A204.1 (cell line): ENCODE measurements around the gene INPP5A.

Experiments used
- FAIRE-seq: peaks from 2 replicates; lab custom pipeline; 2012; peaks lifted over from hg19 to GRCh38; lab: Jason Lieb, UNC

The INPP5A gene

DNA sequence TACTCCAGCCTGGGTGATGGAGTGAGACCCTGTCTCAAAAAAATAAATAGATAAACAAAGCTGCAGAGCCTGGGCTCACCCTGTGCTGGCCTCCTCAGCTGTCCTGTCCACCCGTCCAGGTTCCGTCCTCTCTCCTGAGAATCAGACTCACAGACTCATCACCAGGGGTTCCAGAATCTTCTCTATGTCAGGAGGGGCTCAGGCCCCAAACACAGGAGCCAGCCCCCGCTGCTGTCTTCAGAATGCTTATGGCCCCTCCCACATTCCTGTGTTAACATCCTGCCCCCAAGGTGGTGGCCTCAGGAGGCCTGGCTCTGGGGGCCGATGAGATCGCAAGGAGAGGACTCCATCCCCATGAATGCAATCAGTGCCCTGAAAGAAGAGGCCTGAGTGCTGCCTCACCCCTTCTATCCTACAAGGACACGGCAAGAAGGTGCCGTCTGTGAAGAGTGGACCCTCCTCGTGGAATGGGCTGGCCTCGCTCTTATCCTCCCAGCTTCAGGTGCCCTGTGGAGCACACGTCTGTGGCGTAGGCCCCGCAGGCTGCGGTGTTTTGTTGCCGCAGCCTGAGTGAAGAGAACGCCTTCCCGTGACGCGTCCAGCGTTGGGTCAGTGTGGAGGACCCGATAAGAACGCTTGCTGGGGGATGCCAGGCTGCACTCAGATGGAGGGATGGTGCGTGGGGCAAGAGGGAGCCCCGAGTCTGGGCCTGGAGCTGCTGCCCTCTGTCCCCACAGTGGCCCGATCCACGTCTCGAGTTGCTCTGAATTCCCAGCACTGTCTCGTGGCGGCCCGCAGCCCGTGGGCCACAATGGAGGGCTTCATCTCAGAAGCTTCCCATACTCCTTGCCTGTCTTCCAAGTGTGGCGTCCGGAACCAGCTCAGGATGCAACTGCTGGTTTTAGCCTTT lies 77.1 kb downstream of the INPP5A start:
- no peak for FAIRE-seq

DNA sequence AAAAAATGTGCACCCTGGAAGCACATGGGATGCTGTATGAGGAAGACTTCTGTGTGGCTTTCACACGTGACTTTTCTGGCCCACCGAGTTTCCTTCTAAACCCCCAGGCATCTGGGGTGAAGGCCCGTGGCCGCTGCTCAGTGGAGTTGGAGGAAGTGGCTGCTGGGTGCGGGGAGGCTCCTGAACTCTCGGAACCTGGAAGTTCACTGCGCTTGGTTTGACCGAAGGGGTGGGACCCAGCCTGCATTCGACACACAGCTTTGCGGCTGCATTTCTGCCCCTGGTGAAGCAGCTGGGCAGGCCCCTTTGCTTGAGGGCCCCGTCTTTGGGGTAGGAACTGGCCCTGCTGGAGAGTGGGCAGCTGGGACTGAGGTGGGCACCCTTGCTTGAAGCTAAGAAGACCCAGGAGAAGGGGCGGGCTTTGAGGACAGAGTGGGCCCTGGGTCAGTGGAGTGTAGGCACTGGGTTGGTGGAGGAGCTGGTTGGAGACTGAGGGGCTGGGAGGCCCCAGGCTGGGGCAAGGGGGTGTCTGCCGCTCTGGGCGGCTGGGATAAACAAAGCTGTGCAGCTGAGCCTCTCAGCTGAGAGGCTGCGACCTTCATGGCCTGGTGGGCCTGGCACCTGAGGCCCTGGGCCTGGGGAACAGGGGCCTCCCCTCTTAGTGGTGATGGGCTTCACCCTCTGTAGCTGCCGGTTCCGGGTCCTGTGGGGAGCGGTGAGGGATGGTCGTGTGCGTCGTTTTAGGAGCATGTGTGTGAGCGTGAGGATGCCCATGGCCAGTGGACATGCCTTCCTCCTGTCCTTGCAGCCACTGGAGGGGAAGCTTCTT lies 78.0 kb downstream of the INPP5A start:
- FAIRE-seq: no peak

DNA sequence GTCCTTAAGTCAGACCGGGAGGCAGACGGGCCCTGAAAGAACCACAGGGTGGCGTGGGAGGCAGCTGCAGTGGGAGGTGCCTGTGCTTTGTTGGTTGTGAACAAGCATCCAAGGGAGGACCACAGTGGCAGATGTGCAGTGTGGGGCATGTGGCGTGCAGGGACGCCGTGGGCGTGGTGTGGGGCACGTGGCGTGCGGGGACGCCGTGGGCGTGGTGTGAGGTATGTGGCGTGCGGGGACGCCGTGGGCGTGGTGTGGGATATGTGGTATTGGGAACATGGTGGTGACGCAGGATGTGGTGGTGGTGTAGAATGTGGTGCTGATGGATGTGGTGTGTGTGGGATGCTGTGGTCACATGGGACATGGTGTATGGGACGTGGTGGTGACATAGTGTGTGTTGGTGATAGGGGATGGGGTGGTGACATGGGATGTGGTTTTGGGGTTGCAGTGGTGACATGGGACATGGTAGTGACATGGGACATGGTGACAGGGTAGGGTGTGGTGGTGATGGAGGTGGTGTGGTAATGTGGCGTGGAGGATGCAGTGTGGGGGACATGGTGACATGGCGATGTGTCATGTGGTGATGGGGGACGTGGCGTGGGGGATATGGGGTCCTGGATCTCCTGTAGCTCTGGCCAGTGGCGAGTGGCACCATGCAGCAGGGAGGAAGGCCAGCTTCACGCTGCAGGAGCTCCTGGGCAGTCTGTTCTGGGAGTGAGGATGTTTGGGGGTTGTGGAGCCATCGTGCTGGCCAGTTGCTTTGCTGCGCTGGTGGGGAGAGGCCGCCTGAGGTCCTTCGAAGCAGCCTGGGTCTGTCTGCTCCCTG lies 78.8 kb downstream of the INPP5A start:
- FAIRE-seq: no peak

GRCh38 chr10:132616996-132617736 lies 79.6 kb downstream of the INPP5A start:
- FAIRE-seq: no peak

DNA sequence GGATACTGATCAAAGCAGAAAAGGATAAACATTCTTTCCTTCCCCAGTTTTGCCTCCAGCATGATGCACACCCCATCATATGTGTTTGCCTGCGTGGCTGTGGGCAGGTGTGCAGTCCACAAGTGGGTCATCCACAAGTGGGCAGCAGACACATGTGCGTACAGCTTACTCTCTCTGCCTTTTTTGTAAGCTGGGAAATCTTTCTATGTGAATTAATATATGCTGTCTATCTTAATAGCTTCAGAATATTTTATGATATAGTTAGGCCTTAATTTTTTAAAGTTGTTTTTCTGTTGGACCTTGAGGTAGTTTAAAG lies 80.1 kb downstream of the INPP5A start:
- no peak for FAIRE-seq

DNA sequence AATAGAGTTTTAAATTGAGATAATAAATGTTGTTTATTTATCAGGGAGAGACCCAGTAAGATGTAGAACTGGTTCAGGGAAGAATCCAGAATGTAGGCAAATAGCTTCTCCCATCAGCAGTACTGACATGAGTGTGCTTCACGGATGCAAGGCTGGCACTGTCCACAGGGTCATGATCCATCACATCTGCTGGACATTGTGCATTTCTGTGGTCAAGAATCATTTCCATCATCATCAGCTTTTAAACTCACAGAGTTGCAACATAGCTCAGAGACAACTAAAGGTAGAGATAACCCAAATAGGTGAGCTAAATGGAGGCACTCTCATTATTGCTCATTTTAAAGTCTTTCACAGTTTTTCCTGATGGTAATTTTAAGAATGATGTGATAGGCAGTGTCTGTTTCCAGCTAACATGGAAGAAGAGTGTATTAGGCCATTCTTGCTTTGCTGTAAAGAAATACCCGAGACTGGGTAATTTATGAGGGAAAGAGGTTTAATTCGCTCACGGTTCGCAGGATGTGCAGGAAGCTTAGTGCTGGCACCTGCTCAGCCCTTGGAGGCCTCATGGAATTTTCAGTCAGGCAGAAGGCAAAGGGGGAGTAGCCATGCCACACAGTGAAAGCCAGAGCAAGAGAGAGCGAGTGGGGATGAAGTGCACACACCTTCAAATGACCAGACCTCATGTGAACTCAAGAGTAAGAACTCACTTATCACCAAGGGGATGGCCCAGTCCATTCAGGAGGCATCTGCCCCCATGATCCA lies 80.8 kb downstream of the INPP5A start:
- no peak for FAIRE-seq

GRCh38 chr10:132619927-132620326 lies 82.3 kb downstream of the INPP5A start:
- FAIRE-seq: no peak

- no peak for FAIRE-seq
Measured at GRCh38 chr10:132624061-132624846, 86.7 kb downstream of the INPP5A start.

DNA sequence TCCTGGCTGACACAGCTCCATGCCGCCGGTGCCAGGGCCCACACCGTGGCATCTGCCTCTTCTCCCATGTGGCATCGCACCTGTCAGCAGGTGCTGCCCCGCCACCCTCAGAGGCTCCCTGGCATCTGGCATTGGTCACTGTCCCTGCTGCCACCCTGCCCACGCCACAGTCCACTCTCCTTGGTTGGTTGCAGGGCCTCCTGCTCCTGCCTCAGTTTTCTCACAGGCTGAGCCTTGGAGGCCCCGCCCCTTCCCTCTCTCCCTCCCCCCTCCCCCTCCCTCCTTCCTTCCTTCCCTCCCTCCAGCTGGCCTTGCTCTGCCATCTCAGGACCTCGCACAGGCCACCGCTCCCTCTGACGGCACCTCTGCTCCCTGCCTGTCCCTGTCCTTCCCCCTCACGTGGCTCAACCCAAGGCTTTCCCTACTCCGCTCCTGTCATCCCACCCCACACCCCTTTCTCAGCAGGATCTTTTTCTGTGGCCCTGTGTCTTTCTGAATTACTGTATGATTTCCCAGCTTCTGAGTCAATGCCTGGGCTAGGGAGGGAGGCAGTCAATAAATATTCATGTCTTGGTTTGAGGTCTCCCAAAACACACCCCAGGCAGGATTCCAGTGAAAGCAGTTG lies 87.4 kb downstream of the INPP5A start:
- no peak for FAIRE-seq

DNA sequence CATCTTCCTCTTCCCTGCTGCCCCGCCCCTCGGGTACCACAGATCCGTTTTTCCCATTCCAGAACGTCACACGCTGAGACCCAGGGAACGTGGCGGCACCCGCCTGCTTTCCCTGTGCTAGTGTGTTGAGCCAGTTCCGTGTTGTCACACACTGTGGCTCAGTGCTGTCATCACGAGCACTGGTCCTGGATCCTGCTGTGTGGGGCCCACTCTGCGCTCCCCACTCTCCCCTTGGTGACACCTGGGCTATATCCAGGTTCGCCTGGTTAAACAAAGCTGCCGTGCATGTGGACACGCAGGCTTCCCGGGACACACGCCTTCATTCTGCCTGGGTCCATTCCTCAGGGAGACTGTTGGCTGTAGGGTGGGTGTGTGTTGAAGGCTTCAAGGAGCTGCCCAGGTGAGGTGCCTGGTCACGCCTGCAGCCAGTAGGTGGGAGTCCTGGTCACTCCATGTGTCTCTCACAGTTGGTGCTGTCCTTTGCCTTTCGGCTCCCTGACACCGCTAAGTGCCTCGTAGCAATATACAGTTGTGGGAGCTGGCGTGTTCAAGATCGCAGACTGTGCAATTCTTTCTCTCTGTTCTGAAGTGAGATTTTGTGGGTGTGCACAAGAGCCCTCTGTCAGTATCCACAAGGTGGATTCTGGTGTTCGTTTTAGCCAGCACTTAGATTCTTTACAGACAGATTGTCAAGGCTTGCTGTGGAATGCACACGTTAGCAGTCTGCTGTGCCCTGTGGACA lies 88.6 kb downstream of the INPP5A start:
- FAIRE-seq: no peak

DNA sequence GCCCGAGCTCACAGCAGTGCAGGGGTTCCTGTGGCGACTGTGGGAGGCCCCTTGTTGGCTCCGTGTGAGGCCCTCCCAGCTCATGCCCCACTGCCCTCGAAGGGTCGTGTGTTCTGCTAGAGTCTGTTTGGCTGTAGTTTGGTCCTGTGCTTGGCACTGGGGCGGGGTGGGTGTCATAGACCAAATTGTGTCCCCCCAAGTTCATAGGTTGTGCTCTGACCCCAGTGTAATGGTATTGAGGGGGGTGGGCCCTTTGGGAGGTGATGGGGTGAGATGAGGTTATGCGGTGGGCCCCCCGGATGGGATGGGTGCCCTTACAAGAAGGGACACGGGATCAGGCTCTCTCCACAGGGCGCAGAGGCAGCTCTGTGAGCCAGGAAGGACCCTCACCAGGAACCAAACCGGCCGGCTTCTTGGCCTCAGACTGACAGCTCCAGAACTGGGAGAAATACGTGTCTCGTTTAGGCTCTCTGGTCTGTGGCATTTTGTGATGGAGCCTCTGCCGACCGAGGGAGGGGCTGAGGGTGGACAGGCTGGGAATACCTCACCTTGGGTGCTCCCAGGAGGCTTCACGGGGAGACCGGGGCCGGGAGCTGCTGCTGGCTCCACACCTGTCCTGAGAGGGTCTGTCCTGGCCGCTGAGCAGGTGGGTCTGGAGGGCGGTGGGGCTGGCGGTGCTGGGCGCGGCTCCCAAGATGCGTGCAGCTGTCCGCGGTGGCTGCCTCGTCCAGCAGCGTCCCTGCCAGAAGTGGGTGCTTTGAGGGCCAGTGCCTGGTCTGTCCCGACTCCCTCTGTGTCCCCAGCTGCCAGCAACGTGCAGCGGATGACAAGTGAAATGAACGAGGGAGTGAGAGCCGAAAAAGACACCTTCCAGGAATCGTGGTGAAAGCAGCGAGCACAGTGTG lies 89.4 kb downstream of the INPP5A start:
- no peak for FAIRE-seq

DNA sequence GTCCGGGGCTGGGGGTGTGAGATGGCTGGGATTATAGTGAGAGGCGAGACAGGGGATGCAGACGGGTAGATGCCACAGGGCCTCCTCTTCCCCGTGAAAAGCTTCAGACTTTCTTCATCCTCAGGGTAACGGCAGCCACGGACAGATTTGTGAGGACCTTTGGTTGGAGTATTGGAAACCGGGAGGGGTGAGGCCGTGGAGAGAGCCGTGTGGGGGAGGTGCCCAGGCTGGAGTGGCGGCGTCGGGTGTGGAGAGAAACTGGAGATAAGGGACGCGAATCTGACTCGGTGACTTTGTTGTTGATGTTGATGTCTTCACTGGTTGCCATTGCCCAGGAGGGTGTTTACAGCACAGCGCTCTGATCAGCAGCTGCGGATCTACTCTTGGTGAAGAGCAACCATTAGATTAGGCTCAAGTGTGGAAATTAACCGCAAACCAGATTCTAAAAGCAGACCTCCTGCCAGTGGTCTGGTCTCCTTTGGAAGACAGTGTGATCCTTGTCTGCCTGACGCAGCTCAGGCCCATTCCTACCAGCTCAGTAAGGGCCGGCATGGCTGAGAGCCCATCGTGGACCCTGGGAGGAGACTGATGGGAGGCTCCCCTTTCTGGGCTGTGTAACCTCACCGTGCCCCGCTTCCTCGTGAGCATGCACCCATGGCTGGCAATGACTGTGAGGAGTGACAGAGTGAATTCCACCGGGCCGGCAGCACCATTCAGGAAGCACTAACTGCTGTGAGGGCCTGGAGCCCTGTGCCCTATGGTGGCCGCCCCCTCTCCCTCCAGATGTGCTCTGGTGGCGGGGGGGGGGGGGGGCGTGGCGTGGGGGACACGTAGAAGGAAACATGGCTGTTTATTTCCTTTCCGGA lies 90.3 kb downstream of the INPP5A start:
- no peak for FAIRE-seq

GRCh38 chr10:132628966-132629900 lies 91.6 kb downstream of the INPP5A start:
- no peak for FAIRE-seq

DNA sequence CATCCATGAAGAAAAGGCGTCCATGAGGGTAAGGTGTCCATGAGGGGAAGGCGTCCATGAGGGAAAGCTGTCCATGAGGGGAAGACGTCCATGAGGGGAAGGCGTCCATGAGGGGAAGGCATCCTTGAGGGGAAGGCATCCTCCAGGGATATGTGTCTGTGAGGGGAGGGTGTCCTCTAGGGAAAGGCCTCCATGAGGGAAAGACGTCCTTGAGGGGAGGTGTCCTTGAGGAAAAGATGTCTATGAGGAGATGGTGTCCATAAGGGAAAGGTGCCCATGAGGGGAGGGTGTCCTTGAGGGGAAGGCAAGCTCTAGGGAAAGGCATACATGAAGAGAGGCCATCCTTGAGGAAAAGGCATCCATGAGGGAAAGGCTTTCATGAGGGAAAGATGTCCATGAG lies 92.6 kb downstream of the INPP5A start:
- FAIRE-seq: no peak

- no peak for FAIRE-seq
Measured at GRCh38 chr10:132630666-132631337, 93.2 kb downstream of the INPP5A start.
